ENCODE results near the gene TLCD3A.
A peak's percentile ranks its signal among the peaks of the same experiment; 100 is the strongest.

TLCD3A gene

GRCh38 chr17:732067-732901 lies at the start of gene TLCD3A:
TLCD3A (plus strand) TSS chr17:732596; CDS start chr17:732648, 52 bp downstream.
- Histone ChIP-seq H3K9me3 (ENCODE audit: low read length) (no peaks in the 10 kb centered on the region), H3K9ac (ENCODE audit: low read length) (peak within 1 kb of the TSS; percentile 83), H3K27ac (ENCODE audit: low read depth, low read length, poor library complexity, severe bottlenecking) (no peak within 1 kb of the TSS), H3K4me1 (ENCODE audit: insufficient read depth, low read length, severe bottlenecking) (peaks cover 16% of the 10 kb centered on the region), H3K4me3 (ENCODE audit: low read depth, low read length, poor library complexity, severe bottlenecking) (peak within 1 kb of the TSS; percentile 84), H2AFZ (ENCODE audit: low read length) (no peak within 1 kb of the TSS), H3K9me2 (ENCODE audit: low read depth, low read length) (no peaks in the 10 kb centered on the region), H4K20me1 (ENCODE audit: insufficient read depth, low read length) (no peaks in the 10 kb centered on the region), H3F3A (ENCODE audit: insufficient read depth, low read length) (no peaks in the 10 kb centered on the region), H3K36me3 (ENCODE audit: insufficient read depth, low read length) (peaks cover 2% of the 10 kb centered on the region; the same call in 1 of the 2 replicates), H3K27me3 (ENCODE audit: insufficient read depth, low read length) (peaks cover 5% of the 10 kb centered on the region; the same call in 1 of the 2 replicates), H3K4me2 (ENCODE audit: low read length) (peak within 1 kb of the TSS; percentile 77), H3K79me2 (ENCODE audit: insufficient read depth, low read length) (no peaks in the 10 kb centered on the region)
- TF ChIP-seq EZH2 (IDR thresholded peaks at IDR 0.05; ENCODE audit: borderline replicate concordance, low read length), result no peak
- TF ChIP-seq CTCF (IDR thresholded peaks at IDR 0.05; ENCODE audit: low read length), result no peak

GRCh38 chr17:683040-683439 lies 49.4 kb upstream of the TLCD3A start:
- Histone ChIP-seq H3K27ac (ENCODE audit: low read depth, low read length, poor library complexity, severe bottlenecking) (no peak overlapping the region), H3K9me3 (ENCODE audit: low read length) (no peaks in the 10 kb centered on the region), H3K4me2 (ENCODE audit: low read length) (no peak overlapping the region), H4K20me1 (ENCODE audit: insufficient read depth, low read length) (no peaks in the 10 kb centered on the region), H3K79me2 (ENCODE audit: insufficient read depth, low read length) (no peaks in the 10 kb centered on the region), H3K4me1 (ENCODE audit: insufficient read depth, low read length, severe bottlenecking) (peaks cover 14% of the 10 kb centered on the region), H3K4me3 (ENCODE audit: low read depth, low read length, poor library complexity, severe bottlenecking) (no peak overlapping the region), H3F3A (ENCODE audit: insufficient read depth, low read length) (peaks cover 5% of the 10 kb centered on the region; the same call in 1 of the 2 replicates), H3K36me3 (ENCODE audit: insufficient read depth, low read length) (peaks cover 21% of the 10 kb centered on the region; the same call in 1 of the 2 replicates), H3K27me3 (ENCODE audit: insufficient read depth, low read length) (no peaks in the 10 kb centered on the region), H3K9ac (ENCODE audit: low read length) (no peak overlapping the region), H3K9me2 (ENCODE audit: low read depth, low read length) (no peaks in the 10 kb centered on the region), H2AFZ (ENCODE audit: low read length) (no peak overlapping the region)
- no peak for TF ChIP-seq EZH2 (IDR thresholded peaks at IDR 0.05; ENCODE audit: borderline replicate concordance, low read length)
- TF ChIP-seq CTCF (IDR thresholded peaks at IDR 0.05; ENCODE audit: low read length), result no peak

GRCh38 chr17:683499-684254 lies 48.7 kb upstream of the TLCD3A start:
- H3K9me2 ChIP-seq (ENCODE audit: low read depth, low read length), result no peaks in the 10 kb centered on the region
- no peak overlapping the region for H3K4me3 ChIP-seq (ENCODE audit: low read depth, low read length, poor library complexity, severe bottlenecking)
- H3K27me3 ChIP-seq (ENCODE audit: insufficient read depth, low read length), result no peaks in the 10 kb centered on the region
- peaks cover 25% of the 10 kb centered on the region; the same call in 1 of the 2 replicates for H3K36me3 ChIP-seq (ENCODE audit: insufficient read depth, low read length)
- H3K9ac ChIP-seq (ENCODE audit: low read length), result no peak overlapping the region
- H3K4me2 ChIP-seq (ENCODE audit: low read length), result no peak overlapping the region
- no peaks in the 10 kb centered on the region for H3K9me3 ChIP-seq (ENCODE audit: low read length)
- no peak overlapping the region for H2AFZ ChIP-seq (ENCODE audit: low read length)
- peaks cover 5% of the 10 kb centered on the region; the same call in 1 of the 2 replicates for H3F3A ChIP-seq (ENCODE audit: insufficient read depth, low read length)
- peaks cover 14% of the 10 kb centered on the region for H3K4me1 ChIP-seq (ENCODE audit: insufficient read depth, low read length, severe bottlenecking)
- H4K20me1 ChIP-seq (ENCODE audit: insufficient read depth, low read length), result no peaks in the 10 kb centered on the region
- H3K79me2 ChIP-seq (ENCODE audit: insufficient read depth, low read length), result no peaks in the 10 kb centered on the region
- no peak overlapping the region for H3K27ac ChIP-seq (ENCODE audit: low read depth, low read length, poor library complexity, severe bottlenecking)
- TF ChIP-seq CTCF (IDR thresholded peaks at IDR 0.05; ENCODE audit: low read length) (no peak), EZH2 (IDR thresholded peaks at IDR 0.05; ENCODE audit: borderline replicate concordance, low read length) (no peak)
